HG02763 (cell line): ENCODE results near the gene RBM10.

Source experiments
- ATAC-seq: cut with Tn5 transposase; IDR thresholded peaks from one replicate; pipeline ENCODE4 v1.9.1; 2021; ENCODE audit warnings: mild to moderate bottlenecking, moderate library complexity; ENCODE audit not compliant: unreplicated experiment

Gene RBM10

DNA sequence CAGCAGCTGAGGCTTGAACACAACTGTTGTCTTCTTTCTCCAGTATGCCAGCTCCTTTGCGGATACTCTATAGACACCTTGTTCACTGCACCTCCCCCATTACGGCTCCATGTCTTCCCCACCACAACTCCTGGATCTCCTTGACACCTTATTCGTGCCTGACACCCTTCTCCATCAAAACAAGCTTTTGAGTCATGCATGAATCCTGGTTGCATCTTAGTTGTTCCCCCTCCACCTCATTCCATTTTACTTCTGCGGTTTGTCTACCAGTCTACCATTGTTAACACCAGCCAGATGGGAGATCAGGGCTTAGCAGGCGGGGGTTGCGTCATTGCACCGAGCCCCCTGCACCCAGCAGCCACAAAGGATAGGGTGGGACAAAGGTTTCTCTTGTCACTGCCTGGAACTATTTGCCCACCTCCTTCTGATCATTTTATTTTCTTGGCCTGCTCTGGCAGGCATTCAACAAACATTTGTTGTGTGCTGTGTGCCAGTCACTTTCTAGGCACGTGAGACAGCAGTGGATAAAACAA is 71.4 kb downstream of the RBM10 start:
- no peak for ATAC-seq

- no peak for ATAC-seq
These were observed 72.3 kb downstream of the RBM10 start for GRCh38 chrX:47217121-47217851.

DNA sequence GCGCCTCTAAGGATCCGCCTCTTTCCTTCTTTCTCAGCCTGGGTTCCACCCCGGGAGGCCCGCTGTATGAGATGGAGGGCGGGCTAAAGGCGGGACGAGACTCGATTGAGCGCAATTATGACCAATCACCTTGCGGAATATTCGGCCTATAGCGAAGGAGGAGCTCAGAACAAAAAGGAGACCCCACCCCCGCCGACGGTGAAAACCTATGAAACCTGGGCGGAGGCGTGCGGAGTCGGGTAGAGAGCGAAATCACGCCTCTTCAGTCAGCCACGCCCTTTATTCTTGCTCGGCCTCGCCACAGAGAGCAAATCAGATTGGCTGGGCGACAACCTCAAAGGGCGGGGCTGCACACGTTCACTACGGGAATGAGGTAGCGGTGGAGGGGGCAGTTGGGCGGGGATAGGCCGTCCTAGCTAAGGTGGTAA is 72.8 kb downstream of the RBM10 start:
- ATAC-seq: peak; percentile 79

GRCh38 chrX:47218280-47218919 is 73.4 kb downstream of the RBM10 start, which contains the start of gene CDK16:
Gene CDK16 (plus strand): TSS chrX:47218681. CDS start chrX:47223558, 4,877 bp downstream.
- peak; percentile 49 for ATAC-seq

GRCh38 chrX:47218920-47219815 is 74.1 kb downstream of the RBM10 start:
- no peak for ATAC-seq

- no peak for ATAC-seq
These were observed 76.7 kb downstream of the RBM10 start for GRCh38 chrX:47221756-47222155.

DNA sequence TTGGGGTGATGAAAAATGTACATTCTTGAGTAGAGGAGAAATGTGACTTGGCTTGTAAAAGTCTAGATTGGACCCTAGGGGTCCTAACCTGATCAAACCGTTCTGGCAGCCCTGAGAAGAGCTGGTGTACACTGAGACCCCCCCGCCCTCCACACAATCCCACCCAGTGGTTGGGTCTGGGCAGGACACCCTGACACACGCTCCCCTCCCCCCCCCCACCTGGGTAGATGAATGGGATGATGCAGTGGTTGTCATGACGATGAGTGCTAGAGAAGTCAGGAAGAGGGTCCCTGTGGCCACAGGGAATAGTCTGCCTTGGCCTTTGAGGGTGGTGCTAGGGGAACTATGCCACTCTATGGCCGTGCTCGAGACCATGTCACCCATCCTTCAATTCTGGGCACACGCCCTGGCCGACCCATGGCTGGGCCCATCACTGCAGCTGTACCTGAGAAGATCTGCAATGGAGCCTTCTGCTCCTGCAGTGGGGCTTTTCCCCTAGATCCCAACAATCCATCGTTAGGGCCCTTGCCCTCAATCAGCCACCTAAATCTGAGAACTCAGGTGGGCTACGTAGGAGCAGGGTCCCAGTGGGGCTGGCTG is 77.8 kb downstream of the RBM10 start:
- ATAC-seq: no peak

- no peak for ATAC-seq
These were observed 78.6 kb downstream of the RBM10 start for GRCh38 chrX:47223476-47224250.

GRCh38 chrX:47224266-47224895 is 79.4 kb downstream of the RBM10 start:
- no peak for ATAC-seq

DNA sequence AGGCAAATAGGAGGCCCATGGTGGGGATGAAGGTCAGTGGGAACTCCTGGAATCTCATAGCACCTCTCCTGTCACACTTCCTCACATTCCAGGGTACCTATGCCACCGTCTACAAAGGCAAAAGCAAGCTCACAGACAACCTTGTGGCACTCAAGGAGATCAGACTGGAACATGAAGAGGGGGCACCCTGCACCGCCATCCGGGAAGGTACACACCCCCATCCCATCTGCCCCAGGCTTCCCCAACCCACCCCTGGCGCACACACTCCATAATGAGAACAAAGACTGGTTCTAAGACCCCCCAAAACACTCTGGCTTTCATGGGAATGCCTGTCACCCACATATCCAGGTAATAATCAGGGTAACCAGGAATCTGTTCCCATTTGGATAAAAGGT is 79.9 kb downstream of the RBM10 start:
- ATAC-seq: no peak

DNA sequence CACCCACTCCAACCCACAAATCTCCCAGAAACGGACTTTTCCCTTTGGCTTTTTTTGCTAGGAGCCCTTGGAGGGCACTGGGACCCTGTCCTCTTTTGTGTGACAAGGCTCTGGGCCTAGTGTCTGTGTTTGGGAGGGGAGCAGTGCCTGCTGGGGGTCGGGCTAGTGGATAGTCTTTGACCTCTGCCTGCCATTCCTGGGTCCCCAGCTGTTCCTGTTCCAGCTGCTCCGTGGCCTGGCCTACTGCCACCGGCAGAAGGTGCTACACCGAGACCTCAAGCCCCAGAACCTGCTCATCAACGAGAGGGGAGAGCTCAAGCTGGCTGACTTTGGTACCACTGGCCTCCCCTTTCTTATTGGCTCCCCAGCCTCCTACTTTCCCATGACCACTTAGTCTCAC is 81.0 kb downstream of the RBM10 start:
- ATAC-seq: no peak

DNA sequence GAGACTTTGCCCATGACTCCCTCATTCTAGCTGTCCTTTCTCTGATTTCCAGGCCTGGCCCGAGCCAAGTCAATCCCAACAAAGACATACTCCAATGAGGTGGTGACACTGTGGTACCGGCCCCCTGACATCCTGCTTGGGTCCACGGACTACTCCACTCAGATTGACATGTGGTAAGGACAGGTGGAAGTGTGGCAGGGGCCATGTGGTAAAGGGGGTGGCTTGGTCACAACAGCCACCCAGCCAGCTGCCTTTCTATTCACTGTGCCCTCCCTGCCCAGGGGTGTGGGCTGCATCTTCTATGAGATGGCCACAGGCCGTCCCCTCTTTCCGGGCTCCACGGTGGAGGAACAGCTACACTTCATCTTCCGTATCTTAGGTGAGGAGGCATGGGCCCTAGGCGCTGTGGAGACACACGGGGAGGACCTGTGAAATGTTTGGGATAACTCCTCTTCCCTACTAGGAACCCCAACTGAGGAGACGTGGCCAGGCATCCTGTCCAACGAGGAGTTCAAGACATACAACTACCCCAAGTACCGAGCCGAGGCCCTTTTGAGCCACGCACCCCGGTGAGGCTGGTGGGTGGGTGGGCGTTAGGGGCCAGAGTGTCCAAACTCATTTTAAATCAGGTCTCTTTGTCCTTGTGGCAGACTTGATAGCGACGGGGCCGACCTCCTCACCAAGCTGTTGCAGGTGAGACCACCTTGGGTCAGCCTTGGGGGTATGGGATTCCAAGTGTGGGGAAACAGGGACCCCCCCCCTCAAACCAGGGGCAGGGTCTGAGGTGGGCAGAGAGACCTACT is 81.7 kb downstream of the RBM10 start:
- no peak for ATAC-seq

DNA sequence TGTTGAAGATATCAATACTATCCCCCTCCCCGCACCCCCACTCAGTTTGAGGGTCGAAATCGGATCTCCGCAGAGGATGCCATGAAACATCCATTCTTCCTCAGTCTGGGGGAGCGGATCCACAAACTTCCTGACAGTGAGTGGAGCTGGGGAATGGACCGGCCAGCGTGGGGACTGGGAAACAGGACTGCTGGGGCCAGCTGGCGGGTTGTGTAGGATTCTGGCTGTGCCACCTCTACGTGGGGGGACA is 82.2 kb downstream of the RBM10 start:
- ATAC-seq: no peak

DNA sequence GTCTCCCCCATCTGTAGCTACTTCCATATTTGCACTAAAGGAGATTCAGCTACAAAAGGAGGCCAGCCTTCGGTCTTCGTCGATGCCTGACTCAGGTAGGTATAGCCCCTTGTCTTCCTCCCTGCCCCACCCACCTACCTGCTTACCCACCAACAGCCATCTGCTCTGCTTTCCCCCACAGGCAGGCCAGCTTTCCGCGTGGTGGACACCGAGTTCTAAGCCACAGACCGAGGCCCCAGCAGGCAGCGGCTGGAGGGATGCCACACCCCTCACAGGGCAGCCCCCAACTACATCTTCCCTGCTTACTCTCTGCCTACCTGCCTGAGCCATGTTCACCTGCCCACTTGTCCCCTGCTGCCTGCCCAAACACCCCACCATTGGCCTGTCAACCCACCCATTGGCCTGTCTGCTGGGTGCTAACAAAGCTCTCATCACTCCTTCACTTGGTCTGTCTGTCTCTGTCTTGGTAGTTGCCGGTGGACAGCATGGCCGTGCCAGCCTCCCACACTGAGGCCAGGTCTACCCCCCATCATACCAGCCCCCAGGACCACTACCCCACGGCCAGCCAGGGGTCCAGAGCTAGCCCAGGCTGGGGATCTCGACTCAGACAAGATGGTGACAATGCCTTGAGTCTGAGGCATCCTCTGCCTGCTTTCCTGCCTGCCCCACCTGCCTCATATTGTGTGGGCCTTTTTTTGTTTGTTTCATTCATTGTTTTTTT is 83.7 kb downstream of the RBM10 start:
- no peak for ATAC-seq

GRCh38 chrX:47229427-47229826 is 84.4 kb downstream of the RBM10 start:
- ATAC-seq: no peak

DNA sequence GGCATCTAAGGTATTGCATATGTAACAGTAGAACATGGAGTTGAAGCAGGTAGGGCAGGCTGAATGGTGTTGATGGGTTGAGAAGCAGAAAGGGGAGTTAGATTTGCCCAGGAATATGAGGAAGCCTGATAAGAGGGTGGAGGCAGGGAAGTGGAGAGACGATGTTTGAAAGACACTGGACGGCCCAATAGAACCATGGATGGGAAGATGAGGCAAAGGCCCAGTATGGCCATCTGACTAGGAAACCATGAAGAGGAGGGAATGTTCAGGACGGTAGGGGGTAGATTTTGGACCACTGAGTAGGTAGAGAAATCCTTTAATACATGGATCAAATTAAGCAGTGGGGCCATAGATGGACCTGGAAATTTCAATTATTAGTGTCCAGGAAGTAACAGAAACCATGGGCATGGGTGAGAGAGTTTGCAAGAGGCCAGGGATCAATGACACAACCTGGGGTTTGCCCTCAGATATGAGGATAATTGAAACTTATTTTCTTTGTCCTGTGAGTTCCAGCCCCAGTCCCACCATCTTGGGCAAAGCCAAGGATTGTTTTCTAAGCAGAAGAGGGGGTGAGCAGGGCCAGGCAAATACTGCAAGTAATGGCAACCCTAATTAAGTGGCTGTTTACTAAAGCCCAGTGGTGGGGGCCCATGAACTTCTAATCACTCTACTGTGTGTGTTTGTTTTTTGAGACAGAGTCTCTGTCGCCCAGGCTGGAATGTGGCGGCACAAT is 85.3 kb downstream of the RBM10 start:
- ATAC-seq: no peak

DNA sequence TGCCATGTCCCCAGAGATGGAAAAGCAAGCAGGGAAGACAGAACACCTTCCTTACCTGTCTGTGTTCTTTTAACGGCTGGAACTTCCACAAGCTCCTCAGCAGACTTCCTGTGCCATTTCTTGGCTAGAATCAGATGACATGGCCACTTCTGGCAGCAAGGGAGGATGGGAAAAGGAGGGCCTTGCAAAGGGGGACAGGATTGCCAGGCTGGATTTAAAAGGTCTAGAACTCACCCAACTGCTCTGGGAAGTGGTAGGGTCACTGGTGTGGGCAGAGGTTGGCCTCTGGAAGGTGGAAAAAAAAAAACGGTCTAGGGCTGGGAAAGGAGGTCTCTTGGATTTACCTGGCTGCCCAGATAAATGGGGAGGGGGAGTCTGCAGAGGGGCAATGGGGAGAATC is 86.1 kb downstream of the RBM10 start:
- ATAC-seq: no peak
